ENCODE results near the gene GUCY2C.

Gene GUCY2C

GRCh38 chr12:14618983-14619382, 77.4 kb downstream of the GUCY2C start:
- DNase-seq, result no peak

- no peak for DNase-seq
Observed at GRCh38 chr12:14614704-14615121, 81.7 kb downstream of the GUCY2C start.

- no peak for DNase-seq
Observed at GRCh38 chr12:14613718-14614117, 82.7 kb downstream of the GUCY2C start.

GRCh38 chr12:14612898-14613445, 83.4 kb downstream of the GUCY2C start:
- no peak for DNase-seq

GRCh38 chr12:14612250-14612649, 84.1 kb downstream of the GUCY2C start:
- no peak for DNase-seq

- no peak for DNase-seq
Observed at GRCh38 chr12:14611640-14612203, 84.7 kb downstream of the GUCY2C start.

GRCh38 chr12:14607568-14607967, 88.8 kb downstream of the GUCY2C start:
- no peak for DNase-seq

GRCh38 chr12:14605401-14605989, 90.9 kb downstream of the GUCY2C start:
- no peak for DNase-seq

- no peak for DNase-seq
Observed at GRCh38 chr12:14601692-14602478, 94.5 kb downstream of the GUCY2C start.

- DNase-seq, result no peak
Observed at GRCh38 chr12:14597480-14597879, 98.9 kb downstream of the GUCY2C start.

GRCh38 chr12:14591719-14592118, 104.7 kb downstream of the GUCY2C start:
- no peak for DNase-seq

GRCh38 chr12:14589169-14590004, 107.0 kb downstream of the GUCY2C start:
- DNase-seq, result no peak

GRCh38 chr12:14588571-14588970, 107.8 kb downstream of the GUCY2C start:
- DNase-seq, result no peak

- no peak for DNase-seq
Observed at GRCh38 chr12:14578646-14579045, 117.8 kb downstream of the GUCY2C start.

GRCh38 chr12:14577344-14577743, 119.1 kb downstream of the GUCY2C start:
- DNase-seq, result no peak

GRCh38 chr12:14576896-14577295, 119.5 kb downstream of the GUCY2C start:
- no peak for DNase-seq

- no peak for DNase-seq
Observed at GRCh38 chr12:14575585-14575984, 120.8 kb downstream of the GUCY2C start.

GRCh38 chr12:14573118-14573517, 123.3 kb downstream of the GUCY2C start:
- no peak for DNase-seq

- no peak for DNase-seq
Observed at GRCh38 chr12:14572401-14572800, 124.0 kb downstream of the GUCY2C start.

- no peak for DNase-seq
Observed at GRCh38 chr12:14571779-14572178, 124.6 kb downstream of the GUCY2C start.

GRCh38 chr12:14570231-14570630, 126.2 kb downstream of the GUCY2C start:
- DNase-seq, result no peak

- DNase-seq, result no peak
Observed at GRCh38 chr12:14567351-14568162, 128.8 kb downstream of the GUCY2C start, which contains the start of gene PLBD1. TSS of gene PLBD1 (minus strand) at chr12:14567883. CDS start at chr12:14567696, 187 bp downstream.
